A549 (cell line): ENCODE results near the gene C2orf69. TPM values are rescaled to one million over a fixed set of nuclear protein-coding genes. Genes with fewer than 3 reads are reported as not detected.

Source experiments
- ATAC-seq, 2 experiments: fragments of 200-7000 bp in 1 of 2; fragments of >200 bp in 1 of 2; cut with Nextera tagmentation in 1 of 2; cut with Tn5 transposase in 1 of 2; 3 replicates each; pipeline versions ENCODE4 v1.8.0 to v1.9.1; 2018 to 2020; ENCODE audit warnings: mild to moderate bottlenecking in 1 of 2, moderate library complexity in 1 of 2
- CTCF ChIA-PET: fragments of 300-600 bp; sonication (Branson Sonifier 250); formaldehyde crosslinking; extraction: SDS; loops from one replicate; lab custom pipeline; 2021; ENCODE audit warnings: antibody characterized with exemption, inconsistent platforms; lab: Yijun Ruan, JAX
- POLR2A ChIA-PET: fragments of 350-600 bp; formaldehyde crosslinking; extraction: SDS; loops from one replicate; lab custom pipeline; 2021; ENCODE audit warnings: antibody characterized with exemption, inconsistent platforms; lab: Yijun Ruan, JAX
- DNase-seq, 2 experiments: peaks; one replicate each; pipeline versions ENCODE4 v3.0.0 to v3.0.0-alpha.2; 2011 to 2016; ENCODE audit warnings: low read depth in 1 of 2, low spot score in 1 of 2
- FAIRE-seq: peaks from 2 replicates; lab custom pipeline; 2011; peaks lifted over from hg19 to GRCh38; lab: Jason Lieb, UNC
- H3K27ac ChIP-seq, 2 experiments: fragments of >200 bp; sonication (Bioruptor Twin); formaldehyde crosslinking; 3 replicates each; pipeline ENCODE4 v1.5.1; 2016 to 2017
- H3K4me1 ChIP-seq: fragments of >200 bp; sonication (Bioruptor Twin); formaldehyde crosslinking; 3 replicates; pipeline ENCODE4 v1.6.1; 2016
- H3K4me2 ChIP-seq: fragments of >200 bp; sonication (Bioruptor Twin); formaldehyde crosslinking; 3 replicates; pipeline ENCODE4 v1.6.1; 2016
- H3K4me3 ChIP-seq: fragments of >200 bp; sonication (Bioruptor Twin); formaldehyde crosslinking; 3 replicates; pipeline ENCODE4 v1.5.1; 2016
- H3K9me3 ChIP-seq: fragments of >200 bp; sonication (Bioruptor Twin); formaldehyde crosslinking; 3 replicates; pipeline ENCODE4 v1.6.1; 2016
- BCL3 ChIP-seq: fragments of >200 bp; sonication (Bioruptor Twin); formaldehyde crosslinking; IDR thresholded peaks from 3 replicates; pipeline ENCODE4 v1.6.1; 2016
- BHLHE40 ChIP-seq: IDR thresholded peaks from 2 replicates; pipeline ENCODE4 v1.6.1; 2012; ENCODE audit warnings: low read depth, low read length, inconsistent platforms
- CEBPB ChIP-seq, 2 experiments: fragments of >200 bp in 1 of 2; sonication (Bioruptor Twin) in 1 of 2; formaldehyde crosslinking in 1 of 2; IDR thresholded peaks; 2 replicates each; pipeline ENCODE4 v1.6.1; 2012 to 2016
- EHF ChIP-seq: fragments of 250-450 bp; sonication (Bioruptor Pico); IDR thresholded peaks from 2 replicates; pipeline ENCODE4 v1.5.0; 2020; ENCODE audit warnings: mild to moderate bottlenecking
- FOSB ChIP-seq: fragments of 250-450 bp; sonication (Bioruptor Pico); IDR thresholded peaks from 2 replicates; pipeline ENCODE4 v1.5.0; 2020; ENCODE audit warnings: mild to moderate bottlenecking, moderate library complexity
- FOXS1 ChIP-seq: fragments of 250-450 bp; sonication (Bioruptor Pico); IDR thresholded peaks from 2 replicates; pipeline ENCODE4 v1.5.0; 2020; ENCODE audit warnings: mild to moderate bottlenecking, moderate library complexity
- HDAC2 ChIP-seq: fragments of 200-600 bp; sonication (generic); IDR thresholded peaks from 2 replicates; pipeline ENCODE4 v1.6.1; 2016
- HES2 ChIP-seq: fragments of >200 bp; sonication (Bioruptor Twin); formaldehyde crosslinking; IDR thresholded peaks from 2 replicates; pipeline ENCODE4 v1.6.1; 2016
- HMGXB4 ChIP-seq: fragments of 250-450 bp; sonication (Bioruptor Pico); IDR thresholded peaks from 2 replicates; pipeline ENCODE4 v1.5.0; 2021; ENCODE audit warnings: mild to moderate bottlenecking, moderate library complexity, borderline replicate concordance
- HOXA7 ChIP-seq: fragments of 250-450 bp; sonication (Bioruptor Pico); IDR thresholded peaks from 2 replicates; pipeline ENCODE4 v1.5.0; 2020; ENCODE audit warnings: mild to moderate bottlenecking, moderate library complexity
- HOXB13 ChIP-seq: fragments of 250-450 bp; sonication (Bioruptor Pico); IDR thresholded peaks from 2 replicates; pipeline ENCODE4 v1.5.0; 2020; ENCODE audit warnings: low read depth, mild to moderate bottlenecking, moderate library complexity
- HOXB5 ChIP-seq: fragments of 250-450 bp; sonication (Bioruptor Pico); IDR thresholded peaks from 2 replicates; pipeline ENCODE4 v1.5.0; 2020; ENCODE audit warnings: mild to moderate bottlenecking, moderate library complexity
- JUN ChIP-seq, 2 experiments: fragments of >200 bp; sonication (Bioruptor Twin); formaldehyde crosslinking; IDR thresholded peaks; 2 replicates in 1 of 2; 3 replicates in 1 of 2; pipeline ENCODE4 v1.6.1; 2016 to 2017
- KDM5A ChIP-seq: fragments of 200-600 bp; sonication (generic); IDR thresholded peaks from 2 replicates; pipeline ENCODE4 v1.6.1; 2016; ENCODE audit warnings: antibody characterized with exemption, mild to moderate bottlenecking
- MAFK ChIP-seq: fragments of 450-650 bp; IDR thresholded peaks from 2 replicates; pipeline ENCODE4 v1.6.1; 2014; ENCODE audit not compliant: partially characterized antibody
- MAX ChIP-seq: IDR thresholded peaks from 2 replicates; pipeline ENCODE4 v1.6.1; 2012
- MAZ ChIP-seq: fragments of 150-350 bp; IDR thresholded peaks from 2 replicates; pipeline ENCODE4 v1.6.1; 2014; ENCODE audit warnings: antibody characterized with exemption, low read depth, low read length, borderline replicate concordance
- MYC ChIP-seq: IDR thresholded peaks from 2 replicates; pipeline ENCODE4 v1.6.1; 2012; ENCODE audit warnings: mild to moderate bottlenecking, inconsistent platforms, low read length, improper control_type of control experiment, borderline replicate concordance
- NFE2L2 ChIP-seq: fragments of 150-350 bp; conservative IDR thresholded peaks from 2 replicates; pipeline ENCODE4 v1.6.1; 2014; ENCODE audit warnings: low read length
- NPAS2 ChIP-seq: fragments of 250-450 bp; sonication (Bioruptor Pico); IDR thresholded peaks from 2 replicates; pipeline ENCODE4 v1.8.0; 2022; ENCODE audit warnings: mild to moderate bottlenecking, moderate library complexity, borderline replicate concordance
- PHF8 ChIP-seq: fragments of 200-600 bp; sonication (generic); IDR thresholded peaks from 2 replicates; pipeline ENCODE4 v1.6.1; 2016; ENCODE audit warnings: low read depth, mild to moderate bottlenecking, antibody characterized with exemption, moderate library complexity, borderline replicate concordance
- POLR2A ChIP-seq: IDR thresholded peaks from 2 replicates; pipeline ENCODE4 v1.6.1; 2012; ENCODE audit warnings: mild to moderate bottlenecking, low read length
- RAD21 ChIP-seq, 2 experiments: fragments of >200 bp in 1 of 2; sonication (Bioruptor Twin) in 1 of 2; formaldehyde crosslinking in 1 of 2; IDR thresholded peaks in 1 of 2; conservative IDR thresholded peaks in 1 of 2; 2 replicates in 1 of 2; 3 replicates in 1 of 2; pipeline ENCODE4 v1.6.1; 2012 to 2018; ENCODE audit warnings: inconsistent platforms in 1 of 2
- RARB ChIP-seq: fragments of 250-450 bp; sonication (Bioruptor Pico); IDR thresholded peaks from 2 replicates; pipeline ENCODE4 v1.8.0; 2021; ENCODE audit warnings: mild to moderate bottlenecking, moderate library complexity
- RCOR1 ChIP-seq: fragments of 150-350 bp; IDR thresholded peaks from 2 replicates; pipeline ENCODE4 v1.6.1; 2014; ENCODE audit warnings: antibody characterized with exemption, low read length, low read depth
- RFX5 ChIP-seq: fragments of 450-650 bp; IDR thresholded peaks from 2 replicates; pipeline ENCODE4 v1.7.1; 2014; ENCODE audit warnings: antibody characterized with exemption, mild to moderate bottlenecking, moderate library complexity
- RNF2 ChIP-seq: fragments of 200-600 bp; sonication (generic); IDR thresholded peaks from 2 replicates; pipeline ENCODE4 v1.6.1; 2016; ENCODE audit warnings: low read depth, mild to moderate bottlenecking, antibody characterized with exemption, moderate library complexity, borderline replicate concordance
- SMC3 ChIP-seq: fragments of >200 bp; sonication (Bioruptor Twin); formaldehyde crosslinking; IDR thresholded peaks from 3 replicates; pipeline ENCODE4 v1.6.1; 2018; ENCODE audit warnings: inconsistent platforms
- TFCP2L1 ChIP-seq: fragments of 250-450 bp; sonication (Bioruptor Pico); IDR thresholded peaks from 2 replicates; pipeline ENCODE4 v1.5.0; 2021; ENCODE audit warnings: mild to moderate bottlenecking
- USF2 ChIP-seq: fragments of 450-650 bp; IDR thresholded peaks from 2 replicates; pipeline ENCODE4 v1.6.1; 2014; ENCODE audit warnings: antibody characterized with exemption
- ZC3H11A ChIP-seq: fragments of 450-650 bp; IDR thresholded peaks from 2 replicates; pipeline ENCODE4 v1.6.1; 2014; ENCODE audit warnings: antibody characterized with exemption, mild to moderate bottlenecking
- ZNF302 ChIP-seq: fragments of 250-450 bp; sonication (Bioruptor Pico); IDR thresholded peaks from 2 replicates; pipeline ENCODE4 v1.9.0; 2021; ENCODE audit warnings: inconsistent platforms, mild to moderate bottlenecking, moderate library complexity
- ZSCAN20 ChIP-seq: fragments of 250-450 bp; sonication (Bioruptor Pico); IDR thresholded peaks from 2 replicates; pipeline ENCODE4 v1.8.0; 2022; ENCODE audit warnings: mild to moderate bottlenecking, moderate library complexity
- WGBS: methylation state at CpG from one replicate; pipeline ENCODE4 v1.1.6; 2017; ENCODE audit errors: missing lambda C conversion rate; 5-methylcytosine and 5-hydroxymethylcytosine counted together
- polyA plus RNA-seq, 4 experiments: library from polyadenylated mRNA; depleted of rRNA in 3 of 4; stranded (reverse); fragments of >200 nt; fragmentation: RNase III in 1 of 4; extraction: RNeasy Plus Mini Kit Qiagen cat#74134 plus additional on column Dnase treatment in 1 of 4; gene quantifications; 2 replicates in 3 of 4; 3 replicates in 1 of 4; pipeline ENCODE4 v1.2.3, GENCODE V29; 2011 to 2017
- TF ChIP-seq, protein P1 (sequence below): IDR thresholded peaks from 2 replicates; pipeline ENCODE4 v1.6.1; 2012; ENCODE audit warnings: low read depth, borderline replicate concordance

C2orf69 gene
- polyA plus RNA-seq, 2 of the 4 experiments (the other 2 are of a cell fraction) = 9.3 to 9.9 TPM

DNA sequence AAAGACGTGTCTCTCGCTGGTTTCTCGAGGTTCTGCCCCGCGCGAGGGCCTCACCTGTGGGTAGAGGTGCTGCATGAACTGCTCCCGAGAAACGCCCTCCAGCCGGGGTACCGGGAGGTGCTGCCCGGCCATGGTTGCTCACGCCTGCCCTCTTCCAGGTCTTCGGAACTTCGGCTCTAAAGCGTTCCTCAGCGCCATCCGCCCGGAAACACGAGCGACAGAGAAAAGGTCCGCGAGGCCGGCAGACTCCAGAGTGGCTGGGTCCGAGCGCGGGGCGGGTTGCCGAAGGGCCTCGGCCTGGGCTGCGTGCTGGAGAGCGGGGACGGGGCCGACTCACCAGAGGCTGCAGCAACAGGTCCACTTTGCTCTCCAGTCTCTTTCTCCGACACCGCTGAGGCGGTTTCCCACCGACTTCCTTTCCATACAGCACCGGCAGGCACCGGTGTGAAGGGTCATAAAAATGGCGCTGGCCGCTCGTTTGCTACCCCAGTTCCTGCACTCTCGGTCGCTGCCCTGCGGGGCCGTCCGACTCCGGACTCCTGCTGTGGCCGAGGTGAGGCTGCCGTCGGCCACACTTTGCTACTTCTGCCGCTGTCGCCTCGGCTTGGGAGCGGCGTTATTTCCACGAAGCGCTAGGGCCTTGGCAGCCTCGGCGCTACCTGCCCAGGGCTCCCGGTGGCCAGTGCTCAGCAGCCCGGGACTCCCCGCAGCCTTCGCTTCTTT, 44.4 kb downstream of the C2orf69 start, which contains the start of the genes MAIP1 and TYW5 (continued):
- TF ChIP-seq, protein P1, sequence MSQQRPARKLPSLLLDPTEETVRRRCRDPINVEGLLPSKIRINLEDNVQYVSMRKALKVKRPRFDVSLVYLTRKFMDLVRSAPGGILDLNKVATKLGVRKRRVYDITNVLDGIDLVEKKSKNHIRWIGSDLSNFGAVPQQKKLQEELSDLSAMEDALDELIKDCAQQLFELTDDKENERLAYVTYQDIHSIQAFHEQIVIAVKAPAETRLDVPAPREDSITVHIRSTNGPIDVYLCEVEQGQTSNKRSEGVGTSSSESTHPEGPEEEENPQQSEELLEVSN = peak; percentile 64; the same call in 1 of the 2 replicates
- 0 out of 2 replicates have a peak, but pooled peaks have one; percentile 69 for TF ChIP-seq HOXB13
- TF ChIP-seq HOXB5 (CRISPR knock-in tag) = peak; percentile 56; the same call in 1 of the 2 replicates
- peak; percentile 99 for TF ChIP-seq HDAC2
- TF ChIP-seq HMGXB4 (CRISPR knock-in tag) = peak; percentile 92
- no peak for TF ChIP-seq MYC
- no peak for TF ChIP-seq NPAS2
- TF ChIP-seq USF2 = no peak
- TF ChIP-seq NFE2L2 = no peak
- TF ChIP-seq KDM5A = peak; percentile 99
- peak; percentile 89 for TF ChIP-seq POLR2A
- TF ChIP-seq MAX = peak; percentile 74
- TF ChIP-seq FOXS1 = no peak
- TF ChIP-seq BCL3 = peak; percentile 48; the same call in 1 of the 3 replicates
- TF ChIP-seq HES2 = no peak
- no peak for TF ChIP-seq ZNF302
- TF ChIP-seq JUN (IDR thresholded peaks at IDR 0.05) = peak; percentile 85 to 98; a peak in 4 of 5 replicates
- TF ChIP-seq TFCP2L1 = no peak
- 0 out of 2 replicates have a peak, but pooled peaks have one; percentile 32 for TF ChIP-seq RFX5
- TF ChIP-seq CEBPB (IDR thresholded peaks at IDR 0.05) = peak in 1 of 2 experiments; percentile 20; a peak in 1 of 4 replicates
- peak; percentile 77 for TF ChIP-seq PHF8
- TF ChIP-seq RARB (CRISPR knock-in tag) = no peak
- no peak for TF ChIP-seq BHLHE40
- no peak for TF ChIP-seq MAFK
- TF ChIP-seq MAZ = no peak
- TF ChIP-seq SMC3 = peak; percentile 30; the same call in 1 of the 3 replicates

DNA sequence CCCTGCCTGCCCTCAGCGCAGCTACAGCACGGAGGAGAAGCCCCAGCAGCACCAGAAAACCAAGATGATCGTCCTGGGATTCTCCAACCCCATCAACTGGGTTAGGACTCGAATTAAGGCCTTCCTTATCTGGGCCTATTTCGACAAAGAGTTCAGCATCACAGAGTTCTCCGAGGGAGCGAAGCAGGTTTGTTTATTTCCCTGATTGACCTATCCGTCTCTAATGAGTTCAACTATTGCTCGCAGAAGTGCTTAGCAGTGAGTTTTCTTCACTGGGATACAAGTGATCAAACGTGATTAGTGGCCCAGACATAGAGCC, 44.9 kb downstream of the C2orf69 start:
- Histone ChIP-seq H3K4me1 (peaks cover 21% of the 10 kb centered on the region), H3K9me3 (no peaks in the 10 kb centered on the region), H3K4me2 (peak overlapping the region; percentile 99), H3K27ac (peak overlapping the region; percentile 98 to 100), H3K4me3 (peak overlapping the region; percentile 98)
- ATAC-seq (no peak; a peak in 1 of 6 replicates), DNase-seq (peak in 1 of 2 experiments; percentile 16), FAIRE-seq (no peak)
- POLR2A ChIA-PET = no interaction called here
- WGBS = under 1% methylated on average over 10 of the region's 10 CpGs
- CTCF ChIA-PET = interaction anchor here (0.6 to 1.1 kb wide), 3 partner anchors 9 to 18 kb away, joined by 3 read pairs; no protein-coding TSS in a partner anchor
- TF ChIP-seq EHF (CRISPR knock-in tag) = no peak
- TF ChIP-seq ZSCAN20 (CRISPR knock-in tag) = no peak
- no peak for TF ChIP-seq USF2
- TF ChIP-seq FOSB (CRISPR knock-in tag) = no peak
- TF ChIP-seq PHF8 = peak; percentile 36; the same call in 1 of the 2 replicates
- TF ChIP-seq RFX5 = no peak
- no peak for TF ChIP-seq MAX
- no peak for TF ChIP-seq RAD21 (conservative IDR thresholded peaks at IDR 0.05 in 1 of 2, IDR thresholded peaks at IDR 0.05 in 1 of 2)
- TF ChIP-seq NFE2L2 = no peak
- no peak for TF ChIP-seq RNF2
- no peak for TF ChIP-seq MAZ
- no peak for TF ChIP-seq NPAS2
- no peak for TF ChIP-seq BHLHE40
- no peak for TF ChIP-seq HOXA7 (CRISPR knock-in tag)
- no peak for TF ChIP-seq RCOR1
- no peak for TF ChIP-seq ZNF302
- no peak for TF ChIP-seq ZC3H11A
